DMS79 (cell line): ENCODE results near the gene SERPINA12.
"Not testable (repeated sequence)": the region's sequence is repeated elsewhere in the genome, so short reads cannot be mapped to it uniquely, and the experiment has no call there.

ENCODE experiments used
- DNase-seq: peaks from one replicate; lab custom pipeline; 2025; lab: John Stamatoyannopoulos, UW

The SERPINA12 gene

GRCh38 chr14:94486883-94487282, 22.4 kb downstream of the SERPINA12 start:
- DNase-seq, result no peak

GRCh38 chr14:94485944-94486841, 23.1 kb downstream of the SERPINA12 start:
- no peak for DNase-seq

GRCh38 chr14:94484481-94484880, 24.8 kb downstream of the SERPINA12 start:
- DNase-seq, result no peak

- no peak for DNase-seq
Observed at GRCh38 chr14:94483729-94484275, 25.5 kb downstream of the SERPINA12 start.

GRCh38 chr14:94483071-94483451, 26.2 kb downstream of the SERPINA12 start:
- DNase-seq, result no peak

- DNase-seq, result not testable (repeated sequence)
Observed at GRCh38 chr14:94482132-94483070, 26.9 kb downstream of the SERPINA12 start.

- no peak for DNase-seq
Observed at GRCh38 chr14:94481468-94482131, 27.7 kb downstream of the SERPINA12 start.

- no peak for DNase-seq
Observed at GRCh38 chr14:94480809-94481208, 28.5 kb downstream of the SERPINA12 start.

GRCh38 chr14:94478420-94478819, 30.8 kb downstream of the SERPINA12 start:
- DNase-seq, result no peak

GRCh38 chr14:94476023-94476422, 33.2 kb downstream of the SERPINA12 start, which contains the start of gene SERPINA9:
Gene SERPINA9 (minus strand): TSS chr14:94476197. CDS start chr14:94469840, 6,357 bp downstream.
- no peak for DNase-seq

GRCh38 chr14:94474581-94475031, 34.7 kb downstream of the SERPINA12 start:
- no peak for DNase-seq

- DNase-seq, result no peak
Observed at GRCh38 chr14:94473666-94474410, 35.4 kb downstream of the SERPINA12 start.

- DNase-seq, result no peak
Observed at GRCh38 chr14:94472842-94473241, 36.4 kb downstream of the SERPINA12 start.

- no peak for DNase-seq
Observed at GRCh38 chr14:94471045-94471444, 38.2 kb downstream of the SERPINA12 start.

- no peak for DNase-seq
Observed at GRCh38 chr14:94470311-94470710, 39.0 kb downstream of the SERPINA12 start.

GRCh38 chr14:94469261-94469660, 40.0 kb downstream of the SERPINA12 start:
- no peak for DNase-seq

GRCh38 chr14:94467728-94468520, 41.3 kb downstream of the SERPINA12 start:
- DNase-seq, result no peak

GRCh38 chr14:94466706-94467370, 42.4 kb downstream of the SERPINA12 start:
- DNase-seq, result no peak

- DNase-seq, result no peak
Observed at GRCh38 chr14:94465042-94465441, 44.2 kb downstream of the SERPINA12 start.
